HFFc6 (cell line): ENCODE measurements around the gene ZNF425. TPM values are rescaled to one million over a fixed set of nuclear protein-coding genes. Genes with fewer than 3 reads are reported as not detected.

Source experiments
- DNase-seq: peaks from one replicate; pipeline ENCODE4 v3.0.0-alpha.2; 2018
- H3K27ac Mint-ChIP-seq: 2 replicates; pipeline ENCODE4 v1.8.0; 2020; ENCODE audit warnings: mild to moderate bottlenecking, mixed read lengths
- H3K27me3 Mint-ChIP-seq: 2 replicates; pipeline ENCODE4 v1.8.0; 2021; ENCODE audit warnings: mild to moderate bottlenecking, moderate library complexity, mixed read lengths; ENCODE audit not compliant: insufficient read depth
- H3K36me3 Mint-ChIP-seq: 2 replicates; pipeline ENCODE4 v1.8.0; 2021; ENCODE audit warnings: low read depth, mixed read lengths
- H3K4me1 Mint-ChIP-seq: 2 replicates; pipeline ENCODE4 v1.8.0; 2020; ENCODE audit warnings: low read depth, mixed read lengths
- H3K4me3 Mint-ChIP-seq: 2 replicates; pipeline ENCODE4 v1.8.0; 2020; ENCODE audit warnings: mild to moderate bottlenecking, moderate library complexity, mixed read lengths
- H3K9me3 Mint-ChIP-seq: 2 replicates; pipeline ENCODE4 v1.8.0; 2020; ENCODE audit warnings: mild to moderate bottlenecking, mixed read lengths
- CTCF ChIP-seq: fragments of 200-600 bp; sonication (generic); IDR thresholded peaks from 2 replicates; pipeline ENCODE4 v1.5.0; 2021; ENCODE audit warnings: antibody characterized with exemption, mild to moderate bottlenecking
- total RNA-seq, 6 experiments: library from RNA; stranded (reverse); fragmentation: NEBNext Ultra II Directional; extraction: Animal tissue kit (Norgen Biotek cat#: 25700); gene quantifications; 2 replicates in 1 of 6; 3 replicates in 5 of 6; pipeline ENCODE4 v1.2.3, GENCODE V29; 2021

ZNF425 gene
- total RNA-seq, 6 experiments from 2014 or later = 1.9 to 3.0 (median 2.2) TPM

- no peaks in the 10 kb centered on the region; the same call in 1 of the 2 replicates for H3K36me3 Mint-ChIP-seq
- DNase-seq = no peak
- peaks cover 3% of the 10 kb centered on the region for H3K4me1 Mint-ChIP-seq
- H3K9me3 Mint-ChIP-seq = no peaks in the 10 kb centered on the region
- TF ChIP-seq CTCF = no peak
- no peaks in the 10 kb centered on the region for H3K27me3 Mint-ChIP-seq
- no peak overlapping the region for H3K27ac Mint-ChIP-seq
- H3K4me3 Mint-ChIP-seq = no peak overlapping the region
Measured at GRCh38 chr7:149141893-149142292, 15.8 kb upstream of the ZNF425 start.

GRCh38 chr7:149140831-149141230, 14.7 kb upstream of the ZNF425 start:
- Mint-ChIP-seq H3K4me3 (no peak overlapping the region), H3K9me3 (no peaks in the 10 kb centered on the region), H3K27ac (no peak overlapping the region), H3K36me3 (no peaks in the 10 kb centered on the region), H3K27me3 (no peaks in the 10 kb centered on the region), H3K4me1 (no peaks in the 10 kb centered on the region; the same call in 1 of the 2 replicates)
- no peak for DNase-seq
- no peak for TF ChIP-seq CTCF

- H3K4me1 Mint-ChIP-seq = no peaks in the 10 kb centered on the region
- no peaks in the 10 kb centered on the region for H3K27me3 Mint-ChIP-seq
- DNase-seq = no peak
- H3K27ac Mint-ChIP-seq = no peak overlapping the region
- TF ChIP-seq CTCF = no peak
- no peak overlapping the region for H3K4me3 Mint-ChIP-seq
- H3K9me3 Mint-ChIP-seq = no peaks in the 10 kb centered on the region
- peaks cover 3% of the 10 kb centered on the region for H3K36me3 Mint-ChIP-seq
Measured at GRCh38 chr7:149136118-149136517, 10.0 kb upstream of the ZNF425 start.

GRCh38 chr7:149133028-149133710, 7.0 kb upstream of the ZNF425 start:
- Mint-ChIP-seq H3K27me3 (no peaks in the 10 kb centered on the region; the same call in 1 of the 2 replicates), H3K9me3 (peaks cover 6% of the 10 kb centered on the region), H3K4me3 (no peak overlapping the region), H3K27ac (no peak overlapping the region), H3K4me1 (peaks cover 2% of the 10 kb centered on the region), H3K36me3 (peaks cover 13% of the 10 kb centered on the region)
- no peak for TF ChIP-seq CTCF
- no peak for DNase-seq

- Mint-ChIP-seq H3K4me3 (no peak overlapping the region), H3K27ac (no peak overlapping the region), H3K27me3 (peaks cover 5% of the 10 kb centered on the region), H3K4me1 (peaks cover 10% of the 10 kb centered on the region), H3K36me3 (peaks cover 25% of the 10 kb centered on the region), H3K9me3 (peaks cover 6% of the 10 kb centered on the region)
- no peak for TF ChIP-seq CTCF
- DNase-seq = no peak
Measured at GRCh38 chr7:149130572-149131198, 4.6 kb upstream of the ZNF425 start.
